GM13977 (cell line): ENCODE measurements around the gene CD2AP.
"Not testable (repeated sequence)": the region's sequence is repeated elsewhere in the genome, so short reads cannot be mapped to it uniquely, and the experiment has no call there.

Source experiments
- DNase-seq: peaks from one replicate; pipeline ENCODE4 v3.0.0; 2012; ENCODE audit warnings: low spot score
- CTCF ChIP-seq: IDR thresholded peaks from 2 replicates; pipeline ENCODE4 v1.5.1; 2012; ENCODE audit warnings: mild to moderate bottlenecking, control low read depth; ENCODE audit not compliant: insufficient read depth; ENCODE audit errors: extremely low read depth, missing control alignments
- in situ Hi-C: fragments of 300-500 bp; cut with MboI; formaldehyde crosslinking; loops from one replicate; pipeline ENCODE4 v1.12.0; 2022; ENCODE audit warnings: low sequenced_read_pairs, low pct_unique_long_range_greater_than_20kb, mixed read lengths, inconsistent platforms; ENCODE audit not compliant: unreplicated experiment

The CD2AP gene

DNA sequence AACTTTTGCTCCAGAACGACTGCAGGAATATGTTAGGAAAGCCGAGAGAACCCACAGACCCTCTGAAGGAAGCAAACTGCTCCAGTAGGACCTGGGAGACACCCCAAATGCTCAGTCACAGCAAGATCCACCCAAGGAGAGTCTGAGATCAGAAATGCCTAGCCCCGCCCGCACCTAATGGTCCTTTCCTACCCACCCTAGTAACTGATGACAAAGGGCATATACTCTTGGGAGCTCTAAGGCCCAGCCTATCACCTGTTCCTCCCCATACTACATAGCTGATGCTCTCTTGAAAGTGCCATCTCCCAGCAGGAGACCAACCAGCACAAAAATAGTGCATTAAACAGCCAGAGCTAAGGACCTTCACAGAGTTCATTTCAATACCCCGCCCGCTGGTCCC is 67.6 kb downstream of the CD2AP start:
- in situ Hi-C loops: no loop called here
- no peak for TF ChIP-seq CTCF
- DNase-seq: no peak

GRCh38 chr6:47551670-47552069 is 74.1 kb downstream of the CD2AP start:
- no peak for DNase-seq
- TF ChIP-seq CTCF: no peak
- in situ Hi-C loops: no loop called here

DNA sequence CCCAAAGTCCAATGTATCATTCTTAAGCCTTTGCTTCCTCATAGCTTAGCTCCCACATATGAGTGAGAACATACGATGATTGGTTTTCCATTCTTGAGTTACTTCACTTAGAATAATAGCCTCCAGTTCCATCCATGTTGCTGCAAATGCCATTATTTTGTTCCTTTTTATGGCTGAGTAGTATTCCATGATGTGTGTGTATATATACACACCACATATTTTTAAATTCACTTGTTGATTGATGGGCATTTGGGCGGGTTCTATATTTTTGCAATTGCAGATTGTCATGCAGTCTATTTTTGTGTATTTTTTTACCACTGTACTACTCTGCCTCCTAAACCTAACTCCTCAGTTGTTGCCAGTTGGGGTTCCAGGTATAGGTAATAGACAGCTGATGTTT is 74.7 kb downstream of the CD2AP start:
- no peak for DNase-seq
- TF ChIP-seq CTCF: no peak
- in situ Hi-C loops: no loop called here

GRCh38 chr6:47553243-47553642 is 75.7 kb downstream of the CD2AP start:
- DNase-seq, in situ Hi-C loops: not testable (repeated sequence)

- in situ Hi-C loops: not testable (repeated sequence)
Measured at GRCh38 chr6:47556459-47556858, 78.9 kb downstream of the CD2AP start.

DNA sequence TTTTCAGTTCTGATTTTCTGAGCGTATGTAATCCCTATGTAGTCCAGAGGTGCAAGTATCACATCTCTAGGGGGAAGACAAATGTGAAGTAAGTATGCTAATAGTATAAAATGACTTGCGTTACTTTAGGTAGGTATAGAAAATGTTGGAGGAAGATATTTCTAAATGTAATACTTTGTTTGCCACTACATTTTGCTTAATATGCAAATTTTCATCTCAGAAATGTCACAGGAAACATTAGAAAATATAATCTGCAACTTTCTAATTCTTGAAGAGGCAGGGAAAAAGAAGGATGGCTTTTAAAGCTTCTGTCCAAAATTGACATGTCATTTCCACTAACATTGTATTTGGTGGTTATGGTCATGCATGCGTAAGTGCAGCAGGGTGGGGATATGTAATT is 85.6 kb downstream of the CD2AP start:
- no peak for TF ChIP-seq CTCF
- no peak for DNase-seq
- in situ Hi-C loops: no loop called here

More at GRCh38 chr6:47556459-47556858, 78.9 kb downstream of the CD2AP start:
- DNase-seq: not testable (repeated sequence)

GRCh38 chr6:47566602-47567001 is 89.0 kb downstream of the CD2AP start:
- in situ Hi-C loops, DNase-seq: not testable (repeated sequence)

DNA sequence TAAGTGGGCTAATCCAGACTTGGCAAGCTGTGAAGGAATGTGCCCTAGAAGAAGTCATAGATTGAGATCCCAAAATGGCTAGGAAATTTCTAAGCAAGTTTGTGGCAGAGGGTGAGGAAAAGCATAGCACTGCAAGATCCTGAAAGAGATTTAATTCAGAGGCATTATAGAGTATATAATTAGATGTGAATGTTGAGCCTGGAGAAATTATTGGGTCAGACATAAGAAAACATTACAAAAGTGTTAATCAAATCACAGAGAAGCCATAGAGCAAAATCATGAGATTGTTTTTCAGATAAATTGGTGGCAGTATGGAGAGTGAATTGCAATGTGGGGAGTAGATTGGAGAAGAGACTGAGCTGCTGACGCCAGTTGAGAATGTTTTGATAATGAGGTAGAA is 90.0 kb downstream of the CD2AP start:
- in situ Hi-C loops: no loop called here
- no peak for DNase-seq
- no peak for TF ChIP-seq CTCF
